GM21423 (cell line): ENCODE data around the gene KDM2A.

ENCODE experiments used
- ATAC-seq: cut with Tn5 transposase; IDR thresholded peaks from one replicate; pipeline ENCODE4 v1.9.1; 2021; ENCODE audit warnings: mild to moderate bottlenecking, moderate library complexity; ENCODE audit not compliant: unreplicated experiment

Gene KDM2A

DNA sequence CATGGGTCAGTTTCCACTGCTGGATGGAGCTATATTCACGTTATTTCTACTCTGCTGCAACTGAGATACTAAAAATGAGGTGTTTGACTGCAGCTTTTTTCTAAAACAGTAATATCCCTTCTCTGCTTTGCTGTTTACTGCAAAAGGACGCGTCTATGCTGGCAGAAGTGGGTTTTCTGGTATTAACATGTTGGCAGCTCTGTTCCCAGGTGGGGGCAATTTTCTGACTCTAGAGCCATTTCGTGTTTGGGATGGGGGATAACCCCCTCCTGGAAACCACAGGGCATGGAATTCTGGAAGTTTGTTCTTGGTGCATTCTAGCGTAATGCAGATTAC, 152.1 kb downstream of the KDM2A start:
- ATAC-seq, result no peak

DNA sequence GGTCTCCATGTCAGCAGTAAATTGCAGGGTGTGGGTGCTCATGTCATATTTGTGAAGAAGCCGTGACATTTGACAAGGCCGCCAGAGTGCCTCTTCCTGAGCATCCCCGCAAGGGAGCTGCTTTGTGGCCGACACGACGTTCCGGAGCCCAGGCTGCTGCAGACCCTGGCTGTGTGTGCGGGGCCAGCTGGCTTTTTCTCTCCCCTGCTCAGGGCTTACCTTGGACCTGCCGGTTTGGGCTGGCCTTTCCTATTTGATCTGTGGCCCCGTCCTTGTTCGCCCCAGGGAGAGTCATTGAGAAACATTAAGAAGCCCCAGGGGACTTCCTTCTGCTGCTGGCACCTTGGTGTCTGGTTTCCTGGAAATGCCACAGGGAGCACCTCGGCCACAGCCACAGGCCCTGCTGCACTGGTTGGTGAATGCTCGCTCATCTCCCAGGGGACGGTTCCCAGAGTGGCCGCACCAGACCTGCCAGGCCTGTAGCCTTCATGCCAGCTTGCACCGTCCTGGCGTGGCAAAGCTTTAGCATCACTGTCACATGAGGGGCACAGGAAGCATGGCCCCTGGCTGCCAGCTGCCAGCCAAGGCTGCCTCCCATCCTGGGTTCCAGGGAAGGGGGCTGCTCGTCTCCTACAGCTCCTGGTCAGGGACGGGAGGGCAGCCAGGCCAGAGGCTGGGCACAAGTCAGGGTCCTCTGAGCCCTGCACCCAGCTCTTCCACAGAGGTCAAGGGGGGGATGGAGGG, 152.7 kb downstream of the KDM2A start:
- no peak for ATAC-seq

DNA sequence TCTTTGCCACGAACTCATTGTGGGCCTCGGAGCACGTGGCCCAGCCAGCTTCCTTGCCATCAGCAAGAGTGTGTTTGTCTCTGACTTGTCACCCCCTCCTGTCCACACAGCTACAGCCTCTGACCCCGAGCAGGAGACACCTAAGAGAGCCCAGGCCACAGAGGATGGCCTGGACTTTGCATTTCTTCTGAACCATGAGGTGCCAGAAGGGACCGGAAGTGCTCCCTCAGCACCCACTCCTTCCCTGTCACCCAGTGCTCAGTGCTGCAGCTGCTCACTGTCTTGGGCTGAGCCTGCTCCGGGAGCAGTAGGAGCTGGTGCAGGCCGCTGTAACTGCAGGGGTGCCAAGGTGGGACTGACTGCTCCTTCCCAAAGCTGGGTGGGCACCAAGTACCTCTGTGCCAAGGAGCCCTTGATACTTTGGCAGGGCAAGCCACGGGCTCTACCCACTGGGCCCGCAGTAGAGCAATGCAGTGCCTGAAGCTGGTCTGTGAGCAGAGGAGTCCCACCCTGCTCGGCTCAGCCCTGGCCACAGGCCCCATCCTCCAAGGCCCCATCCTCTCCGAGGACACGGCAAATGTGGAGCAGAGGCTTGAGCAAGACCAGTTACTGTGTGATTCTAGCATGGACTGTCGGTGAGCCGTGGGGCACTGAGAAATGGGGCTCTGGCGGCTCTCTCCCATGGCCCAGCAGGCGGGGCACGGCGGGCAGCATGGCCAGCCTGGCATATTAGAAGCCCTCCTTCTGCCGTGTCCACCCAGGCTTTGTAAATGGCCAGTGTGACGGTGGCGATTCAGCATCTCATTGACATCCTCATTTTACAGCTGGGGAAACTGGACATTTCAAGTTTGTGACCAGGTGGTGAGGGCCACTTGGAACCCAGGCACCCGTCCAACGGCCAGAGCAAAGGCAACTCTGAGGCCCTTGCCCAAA, 153.5 kb downstream of the KDM2A start:
- ATAC-seq, result no peak

DNA sequence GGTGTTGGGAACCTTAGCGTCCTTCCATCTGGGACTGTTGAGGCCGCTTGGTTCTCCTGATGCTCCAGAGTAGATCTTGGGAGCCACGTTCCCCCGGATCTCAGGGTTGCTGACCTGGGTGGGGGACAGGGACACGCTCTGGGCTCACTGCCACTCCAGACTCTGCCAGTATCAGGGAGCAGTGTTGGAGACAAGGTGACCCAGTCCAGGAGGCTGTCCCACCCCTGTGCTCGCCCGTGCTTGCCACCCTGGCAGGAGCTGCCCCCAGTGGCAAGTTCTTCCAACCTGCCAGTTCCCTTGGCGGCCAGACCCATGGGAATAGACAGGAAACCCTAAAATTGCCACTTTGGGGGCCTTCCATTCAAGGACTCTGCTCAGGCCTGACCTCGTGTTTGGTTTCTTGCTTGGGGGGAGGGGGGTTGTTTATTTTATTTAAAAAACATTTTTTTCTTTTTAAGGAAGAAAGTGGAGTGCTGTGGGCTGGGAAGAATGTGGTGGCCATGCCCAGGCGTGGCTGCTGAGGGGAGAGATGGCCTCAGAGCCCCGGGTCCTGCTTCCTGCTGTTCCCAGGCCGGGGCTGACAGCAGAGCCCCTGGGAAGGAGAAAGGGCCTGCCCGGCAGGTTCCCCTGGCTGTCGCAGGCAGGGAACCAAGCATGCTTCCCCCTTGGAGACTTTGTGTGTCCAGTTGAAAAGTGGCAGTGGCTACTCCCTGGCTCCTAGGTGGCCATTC, 154.4 kb downstream of the KDM2A start:
- no peak for ATAC-seq

DNA sequence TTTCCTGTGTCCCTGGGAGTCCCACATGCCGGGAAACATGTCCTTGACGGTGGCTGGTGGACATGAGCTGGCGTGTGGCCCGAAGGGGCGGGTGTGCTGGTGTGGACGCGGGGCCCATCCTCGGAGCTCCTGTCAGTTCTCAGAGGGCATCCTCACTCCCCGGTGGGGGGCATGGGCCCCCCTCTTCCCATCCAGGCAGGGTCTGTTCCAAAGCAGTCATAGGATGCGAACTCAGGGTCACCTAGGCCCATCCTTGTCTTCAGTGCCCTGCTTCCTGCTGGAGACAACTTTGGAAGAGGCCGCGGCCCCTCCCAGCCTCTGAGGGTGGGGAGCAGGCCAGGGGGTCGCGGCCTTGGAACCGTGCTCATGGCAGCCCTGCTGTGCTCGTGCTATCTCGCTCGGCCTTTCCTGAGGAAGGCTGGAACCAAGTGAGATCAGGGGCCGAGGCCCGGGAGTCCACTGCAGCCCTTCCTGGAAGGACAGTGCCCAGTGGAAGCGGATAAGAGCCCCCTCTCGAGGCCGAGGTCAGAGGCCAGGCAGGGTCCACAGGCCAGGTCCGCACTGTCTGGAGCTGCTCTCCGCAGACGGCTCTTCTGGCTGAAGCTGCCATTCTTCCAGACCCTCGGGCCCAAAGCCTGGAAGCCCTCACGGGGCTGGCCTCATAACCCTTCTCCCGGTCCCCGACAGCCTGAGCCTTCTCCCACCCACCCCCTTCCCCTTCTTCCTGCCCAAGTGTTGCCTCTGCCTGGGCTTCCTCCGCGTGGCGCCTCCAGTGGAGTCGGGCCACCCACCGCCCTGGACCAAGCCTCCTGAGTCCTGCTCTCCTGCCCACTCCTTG, 155.9 kb downstream of the KDM2A start:
- no peak for ATAC-seq

- no peak for ATAC-seq
These were observed 156.7 kb downstream of the KDM2A start for GRCh38 chr11:67275606-67276409.

GRCh38 chr11:67276781-67277230, 157.7 kb downstream of the KDM2A start:
- ATAC-seq, result no peak

DNA sequence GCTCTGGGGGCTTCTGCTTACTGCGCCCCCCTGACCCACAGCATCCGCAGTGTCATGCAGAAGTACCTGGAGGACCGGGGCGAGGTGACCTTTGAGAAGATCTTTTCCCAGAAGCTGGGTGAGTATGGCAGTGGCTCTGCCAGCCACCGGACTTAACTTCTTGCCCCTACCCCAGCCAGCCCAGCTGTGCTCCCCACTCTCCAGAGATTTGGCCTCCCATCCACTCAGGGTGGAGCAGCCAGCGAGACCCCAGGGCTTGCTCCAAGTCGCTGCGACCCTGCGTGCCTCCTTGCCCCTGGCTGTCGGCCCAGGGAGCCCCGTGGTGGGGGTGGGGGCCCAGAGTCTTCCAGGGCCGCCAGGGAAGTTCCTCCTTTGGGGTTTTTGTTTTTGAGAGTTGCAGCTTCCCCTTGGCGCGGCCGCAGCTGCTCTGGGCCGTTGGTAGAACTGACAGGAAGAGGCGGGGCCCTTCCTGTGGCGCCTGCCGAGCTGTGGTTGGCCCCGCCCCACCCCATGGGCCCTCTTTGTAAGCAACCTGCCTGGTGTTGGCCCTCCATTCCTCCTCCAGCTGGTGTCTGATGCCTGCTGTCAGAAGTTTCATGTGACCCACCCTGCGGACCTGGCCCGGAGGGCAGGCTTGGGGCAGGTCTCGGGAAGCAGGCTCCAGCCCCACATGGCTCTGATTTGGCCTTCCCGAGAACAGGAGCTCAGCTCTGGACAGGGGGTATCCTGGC, 158.3 kb downstream of the KDM2A start:
- peak; percentile 69 for ATAC-seq

GRCh38 chr11:67278135-67278938, 159.3 kb downstream of the KDM2A start:
- no peak for ATAC-seq

- no peak for ATAC-seq
These were observed 160.0 kb downstream of the KDM2A start for GRCh38 chr11:67278939-67279588.

- ATAC-seq, result no peak
These were observed 160.7 kb downstream of the KDM2A start for GRCh38 chr11:67279589-67280340.

GRCh38 chr11:67280341-67280787, 161.3 kb downstream of the KDM2A start:
- no peak for ATAC-seq

- no peak for ATAC-seq
These were observed 161.9 kb downstream of the KDM2A start for GRCh38 chr11:67280788-67281551.

- no peak for ATAC-seq
These were observed 162.6 kb downstream of the KDM2A start for GRCh38 chr11:67281552-67282150.

DNA sequence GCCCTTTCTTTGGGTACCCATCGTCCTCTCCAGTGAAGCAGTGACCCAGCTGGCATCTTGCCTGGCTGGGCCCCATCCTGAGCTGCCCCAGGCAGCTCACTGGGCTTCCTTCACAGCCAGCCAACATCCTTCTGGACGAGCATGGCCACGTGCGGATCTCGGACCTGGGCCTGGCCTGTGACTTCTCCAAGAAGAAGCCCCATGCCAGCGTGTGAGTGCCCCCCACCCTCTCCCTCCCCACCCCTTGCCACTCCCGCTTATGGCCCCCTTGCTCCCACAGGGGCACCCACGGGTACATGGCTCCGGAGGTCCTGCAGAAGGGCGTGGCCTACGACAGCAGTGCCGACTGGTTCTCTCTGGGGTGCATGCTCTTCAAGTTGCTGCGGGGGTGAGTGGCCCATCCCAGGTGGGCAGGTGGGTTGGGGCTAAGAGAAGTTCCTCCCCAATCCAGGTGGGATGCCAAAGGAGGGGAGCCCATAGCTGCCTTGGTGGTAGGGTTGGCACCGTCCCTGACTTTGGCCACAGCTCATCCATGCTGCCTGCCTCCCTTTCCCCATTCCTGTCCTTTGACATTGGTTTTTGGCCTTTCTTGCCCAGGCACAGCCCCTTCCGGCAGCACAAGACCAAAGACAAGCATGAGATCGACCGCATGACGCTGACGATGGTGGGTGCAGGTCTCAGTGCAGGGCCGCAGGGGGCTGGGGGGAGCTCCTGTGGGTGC, 163.3 kb downstream of the KDM2A start:
- no peak for ATAC-seq
